B cell (primary cell): ENCODE results near the gene LPCAT4. TPM values are rescaled to one million over a fixed set of nuclear protein-coding genes. Genes with fewer than 3 reads are reported as not detected.
"Not testable (repeated sequence)": the region's sequence is repeated elsewhere in the genome, so short reads cannot be mapped to it uniquely, and the experiment has no call there.

Source experiments
- ATAC-seq: fragments of 200-7000 bp; cut with Tn5 transposase; one replicate; pipeline ENCODE4 v1.10.0; 2021; ENCODE audit warnings: low read depth, mild to moderate bottlenecking, moderate number of reproducible peaks, moderate library complexity
- CTCF ChIA-PET: fragments of 350-600 bp; sonication (Branson Sonifier 250); formaldehyde crosslinking; loops from one replicate; lab custom pipeline; 2021; ENCODE audit warnings: antibody characterized with exemption, inconsistent platforms; lab: Charles Lee
- POLR2A ChIA-PET: fragments of 350-600 bp; sonication (Branson Sonifier 250); formaldehyde crosslinking; loops from one replicate; lab custom pipeline; 2021; ENCODE audit warnings: antibody characterized with exemption; lab: Charles Lee
- DNase-seq: peaks from one replicate; pipeline ENCODE4 v3.0.0; 2013
- H2AFZ ChIP-seq: 2 replicates; pipeline ENCODE4 v1.6.1; 2012; ENCODE audit warnings: mild to moderate bottlenecking, low read depth, low read length; ENCODE audit not compliant: insufficient read depth, poor library complexity, severe bottlenecking
- H3K27ac ChIP-seq, 2 donors: 1 replicate in 1 of 2; 2 replicates in 1 of 2; pipeline ENCODE4 v1.5.1; 2012 to 2013; ENCODE audit warnings: low read length in 2 of 2, mild to moderate bottlenecking in 2 of 2, moderate library complexity in 1 of 2
- H3K27me3 ChIP-seq, 4 experiments: fragments of 200-600 bp in 1 of 4; sonication (generic) in 1 of 4; replicated peaks in 1 of 4; 1 replicate in 2 of 4; 2 replicates in 2 of 4; pipeline versions ENCODE4 v1.6.1 to v1.7.0; 2013 to 2016; ENCODE audit warnings: low read length in 3 of 4, mild to moderate bottlenecking in 2 of 4, mixed read lengths in 1 of 4, moderate library complexity in 1 of 4; ENCODE audit not compliant: insufficient read depth in 4 of 4, control insufficient read depth in 3 of 4; ENCODE audit errors: control extremely low read depth in 1 of 4
- H3K36me3 ChIP-seq, 2 experiments: replicated peaks in 1 of 2; 1 replicate in 1 of 2; 2 replicates in 1 of 2; pipeline versions ENCODE4 v1.6.1 to v1.7.1; 2013; ENCODE audit warnings: low read length in 1 of 2; ENCODE audit not compliant: insufficient read depth in 2 of 2, control insufficient read depth in 1 of 2; ENCODE audit errors: control extremely low read depth in 1 of 2, extremely low read depth in 1 of 2
- H3K4me1 ChIP-seq, 2 donors: fragments of 200-600 bp in 1 of 2; sonication (generic) in 1 of 2; 1 replicate in 1 of 2; 2 replicates in 1 of 2; pipeline versions ENCODE4 v1.5.1 to v1.6.1; 2013 to 2017; ENCODE audit warnings: low read length in 2 of 2; ENCODE audit not compliant: control insufficient read depth in 2 of 2, insufficient read depth in 2 of 2
- H3K4me2 ChIP-seq: replicated peaks from 2 replicates; pipeline ENCODE3; 2012; ENCODE audit warnings: mild to moderate bottlenecking, low read depth, low read length; ENCODE audit not compliant: poor library complexity, severe bottlenecking
- H3K4me3 ChIP-seq, 5 experiments: fragments of 200-600 bp in 1 of 5; sonication (generic) in 1 of 5; 1 replicate in 3 of 5; 2 replicates in 2 of 5; pipeline versions ENCODE4 v1.5.1 to v1.7.0; 2011 to 2016; ENCODE audit warnings: low read length in 4 of 5, mild to moderate bottlenecking in 4 of 5, low read depth in 2 of 5, control low read depth in 1 of 5, moderate library complexity in 1 of 5; ENCODE audit not compliant: insufficient read depth in 1 of 5; ENCODE audit errors: control extremely low read depth in 1 of 5, extremely low read depth in 1 of 5
- H3K79me2 ChIP-seq: fragments of 200-600 bp; sonication (generic); one replicate; pipeline ENCODE4 v1.6.0; 2016; ENCODE audit warnings: low read length; ENCODE audit not compliant: control insufficient read depth, insufficient read depth
- H3K9ac ChIP-seq: fragments of 200-600 bp; sonication (generic); 2 replicates; pipeline ENCODE4 v1.6.1; 2017; ENCODE audit warnings: mild to moderate bottlenecking, low read length, moderate library complexity
- H3K9me3 ChIP-seq, 3 donors: one replicate each; pipeline versions ENCODE4 v1.6.1 to v1.7.1; 2013; ENCODE audit warnings: low read length in 2 of 3; ENCODE audit not compliant: control insufficient read depth in 2 of 3, insufficient read depth in 1 of 3; ENCODE audit errors: control extremely low read depth in 1 of 3
- H4K20me1 ChIP-seq: 2 replicates; pipeline ENCODE4 v1.6.0; 2012; ENCODE audit warnings: mild to moderate bottlenecking, low read length; ENCODE audit not compliant: insufficient read depth, control insufficient read depth, poor library complexity, severe bottlenecking
- H3K27ac Mint-ChIP-seq: one replicate; pipeline ENCODE4 v1.8.0; 2021; ENCODE audit warnings: mixed read lengths
- H3K27me3 Mint-ChIP-seq: one replicate; pipeline ENCODE4 v1.8.0; 2021; ENCODE audit warnings: mixed read lengths
- H3K4me1 Mint-ChIP-seq: one replicate; pipeline ENCODE4 v1.8.0; 2021; ENCODE audit warnings: mixed read lengths
- H3K4me3 Mint-ChIP-seq: one replicate; pipeline ENCODE4 v1.8.0; 2021; ENCODE audit warnings: mixed read lengths
- H3K9me3 Mint-ChIP-seq: one replicate; pipeline ENCODE4 v1.8.0; 2022; ENCODE audit warnings: mixed read lengths; ENCODE audit not compliant: insufficient read depth
- EZH2 ChIP-seq: IDR thresholded peaks from 2 replicates; pipeline ENCODE4 v1.6.1; 2012; ENCODE audit warnings: borderline replicate concordance, low read depth, mild to moderate bottlenecking, moderate library complexity, low read length; ENCODE audit not compliant: insufficient read depth, poor library complexity, severe bottlenecking
- WGBS: methylation state at CpG from one replicate; pipeline ENCODE4 v1.1.5; 2013; ENCODE audit warnings: missing lambda C conversion rate; ENCODE audit not compliant: insufficient coverage; 5-methylcytosine and 5-hydroxymethylcytosine counted together
- intact Hi-C: fragments of 100-400 bp; cut with micrococcal nuclease; formaldehyde crosslinking; loops from one replicate; pipeline ENCODE4 v1.10.0; 2022
- polyA plus RNA-seq: library from polyadenylated mRNA; depleted of rRNA; stranded (reverse); fragments of >200 nt; gene quantifications from 2 replicates; pipeline ENCODE4 v1.2.3, GENCODE V29; 2012
- total RNA-seq, 2 donors: library from RNA; stranded (reverse); fragments of 120-200 nt in 1 of 2; gene quantifications; 1 replicate in 1 of 2; 2 replicates in 1 of 2; pipeline versions ENCODE4 v1.2.3 to v1.2.4, GENCODE V29; 2013 to 2022
- TF ChIP-seq, protein P1 (sequence below): fragments of 200-600 bp; IDR thresholded peaks from one replicate; pipeline ENCODE4 v1.8.0; 2022; ENCODE audit warnings: antibody characterized with exemption, mild to moderate bottlenecking

LPCAT4 gene
- total and polyA plus RNA-seq, 2 donors (not counting 1 experiment from before 2014, with no cell fraction given) = 64.2 to 76.3 TPM

DNA sequence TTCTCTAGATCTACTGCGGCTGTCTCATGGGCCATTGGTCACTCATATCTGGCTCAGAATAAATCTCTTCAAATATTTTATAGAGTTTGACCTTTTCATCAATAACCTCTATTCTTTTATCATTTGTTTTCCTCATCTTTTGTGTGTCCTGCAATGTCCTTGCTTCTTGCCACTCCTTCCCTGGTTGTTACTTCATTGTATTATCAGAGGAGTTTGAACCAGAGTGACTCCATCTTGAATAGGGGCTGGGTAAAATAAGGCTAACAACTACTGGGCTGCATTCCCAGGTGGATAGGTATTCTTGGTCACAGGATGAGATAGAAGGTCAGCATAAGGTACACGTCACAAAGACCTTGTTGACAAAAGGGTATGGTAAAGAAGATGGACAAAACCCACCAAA, 9.9 kb upstream of the LPCAT4 start:
- no peak overlapping the region for H3K27ac ChIP-seq
- H3K4me3 ChIP-seq = no peak overlapping the region
- Mint-ChIP-seq H3K4me3 (no peak overlapping the region), H3K9me3 (peaks cover under 1% of the 10 kb centered on the region), H3K27me3 (no peaks in the 10 kb centered on the region), H3K27ac (no peak overlapping the region), H3K4me1 (no peaks in the 10 kb centered on the region)
- H3K9me3 ChIP-seq = no peaks in the 10 kb centered on the region
- ChIA-PET CTCF (no interaction called here), POLR2A (no interaction called here)
- H3K27me3 ChIP-seq = no peaks in the 10 kb centered on the region
- no peaks in the 10 kb centered on the region for H3K79me2 ChIP-seq
- WGBS = no CpG with 5 or more reads among the region's 2 CpGs
- no peak overlapping the region for H3K9ac ChIP-seq
- no peaks in the 10 kb centered on the region for H3K4me1 ChIP-seq
- H3K4me2 ChIP-seq = no peak overlapping the region
- no peaks in the 10 kb centered on the region for H4K20me1 ChIP-seq
- intact Hi-C loops = no loop called here
- ATAC-seq (no peak), DNase-seq (no peak)
- TF ChIP-seq, protein P1, sequence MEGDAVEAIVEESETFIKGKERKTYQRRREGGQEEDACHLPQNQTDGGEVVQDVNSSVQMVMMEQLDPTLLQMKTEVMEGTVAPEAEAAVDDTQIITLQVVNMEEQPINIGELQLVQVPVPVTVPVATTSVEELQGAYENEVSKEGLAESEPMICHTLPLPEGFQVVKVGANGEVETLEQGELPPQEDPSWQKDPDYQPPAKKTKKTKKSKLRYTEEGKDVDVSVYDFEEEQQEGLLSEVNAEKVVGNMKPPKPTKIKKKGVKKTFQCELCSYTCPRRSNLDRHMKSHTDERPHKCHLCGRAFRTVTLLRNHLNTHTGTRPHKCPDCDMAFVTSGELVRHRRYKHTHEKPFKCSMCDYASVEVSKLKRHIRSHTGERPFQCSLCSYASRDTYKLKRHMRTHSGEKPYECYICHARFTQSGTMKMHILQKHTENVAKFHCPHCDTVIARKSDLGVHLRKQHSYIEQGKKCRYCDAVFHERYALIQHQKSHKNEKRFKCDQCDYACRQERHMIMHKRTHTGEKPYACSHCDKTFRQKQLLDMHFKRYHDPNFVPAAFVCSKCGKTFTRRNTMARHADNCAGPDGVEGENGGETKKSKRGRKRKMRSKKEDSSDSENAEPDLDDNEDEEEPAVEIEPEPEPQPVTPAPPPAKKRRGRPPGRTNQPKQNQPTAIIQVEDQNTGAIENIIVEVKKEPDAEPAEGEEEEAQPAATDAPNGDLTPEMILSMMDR = no peak
- no peak for TF ChIP-seq EZH2
- no peak overlapping the region for H2AFZ ChIP-seq
- H3K36me3 ChIP-seq = no peaks in the 10 kb centered on the region

DNA sequence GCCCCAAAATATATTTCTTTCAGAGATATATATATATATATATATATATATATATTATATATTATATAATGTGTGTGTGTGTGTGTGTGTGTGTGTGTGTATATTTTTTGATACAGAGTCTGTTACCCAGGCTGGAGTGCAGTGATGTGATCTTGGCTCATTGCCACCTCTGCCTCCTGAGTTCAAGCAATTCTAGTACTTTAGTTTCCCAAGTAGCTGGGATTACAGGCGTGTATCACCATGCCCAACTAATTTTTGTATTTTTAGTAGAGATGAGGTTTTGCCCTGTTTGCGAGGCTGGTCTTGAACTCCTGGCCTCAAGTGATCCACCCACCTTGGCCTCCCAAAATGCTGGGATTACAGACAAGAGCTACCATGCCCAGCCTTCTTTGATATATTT, 8.5 kb upstream of the LPCAT4 start:
- H4K20me1 ChIP-seq, H3K79me2 ChIP-seq, H3K27me3 Mint-ChIP-seq, H3K9ac ChIP-seq, H3K27me3 ChIP-seq, H3K4me1 ChIP-seq, intact Hi-C loops, H3K4me3 ChIP-seq, H3K9me3 ChIP-seq, H3K27ac ChIP-seq, POLR2A ChIA-PET, H3K36me3 ChIP-seq, H3K9me3 Mint-ChIP-seq, H3K4me3 Mint-ChIP-seq, H3K4me1 Mint-ChIP-seq, H3K27ac Mint-ChIP-seq, H2AFZ ChIP-seq, ATAC-seq, DNase-seq, H3K4me2 ChIP-seq: not testable (repeated sequence)
- CTCF ChIA-PET = interaction anchor here (1.1 kb wide), 1 partner anchor 33 kb away, joined by 3 read pairs; the partner anchor contains the start of gene NOP10
- no CpG with 5 or more reads among the region's 2 CpGs for WGBS
